Endodermal cell (in vitro differentiated cells): ENCODE data around the gene CIAO1. TPM values are rescaled to one million over a fixed set of nuclear protein-coding genes. Genes with fewer than 3 reads are reported as not detected.
A peak's percentile ranks its signal among the peaks of the same experiment; 100 is the strongest.
"Not testable (repeated sequence)": the region's sequence is repeated elsewhere in the genome, so short reads cannot be mapped to it uniquely, and the experiment has no call there.

Experiments used
- DNase-seq: peaks from one replicate; pipeline ENCODE4 v3.0.0-alpha.2; 2017
- H3K27ac ChIP-seq: 2 replicates; pipeline ENCODE4 v1.5.1; 2013; ENCODE audit warnings: mild to moderate bottlenecking, low read depth, low read length, moderate library complexity
- H3K27me3 ChIP-seq: 2 replicates; pipeline ENCODE4 v1.6.1; 2013; ENCODE audit warnings: mild to moderate bottlenecking, low read length, moderate library complexity; ENCODE audit not compliant: insufficient read depth, control insufficient read depth, poor library complexity, severe bottlenecking
- H3K36me3 ChIP-seq: 2 replicates; pipeline ENCODE4 v1.7.0; 2013; ENCODE audit warnings: mild to moderate bottlenecking, low read length, moderate library complexity; ENCODE audit not compliant: control insufficient read depth, insufficient read depth
- H3K4me1 ChIP-seq: one replicate; pipeline ENCODE4 v1.7.0; 2013; ENCODE audit warnings: low read length; ENCODE audit not compliant: control insufficient read depth, insufficient read depth
- H3K4me3 ChIP-seq: 2 replicates; pipeline ENCODE4 v1.5.1; 2013; ENCODE audit warnings: mild to moderate bottlenecking, low read length, moderate library complexity
- H3K9ac ChIP-seq: 2 replicates; pipeline ENCODE4 v1.6.1; 2013; ENCODE audit warnings: mild to moderate bottlenecking, low read length, moderate library complexity; ENCODE audit not compliant: poor library complexity, severe bottlenecking; ENCODE audit errors: extremely low read depth
- H3K9me3 ChIP-seq: 2 replicates; pipeline ENCODE4 v1.6.1; 2013; ENCODE audit warnings: mild to moderate bottlenecking, low read length, moderate library complexity; ENCODE audit not compliant: control insufficient read depth
- H3K27ac Mint-ChIP-seq: 2 replicates; pipeline ENCODE4 v1.8.0; 2020; ENCODE audit warnings: mixed read lengths
- H3K27me3 Mint-ChIP-seq: 2 replicates; pipeline ENCODE4 v1.8.0; 2021; ENCODE audit warnings: mild to moderate bottlenecking, mixed read lengths; ENCODE audit not compliant: insufficient read depth
- H3K36me3 Mint-ChIP-seq: 2 replicates; pipeline ENCODE4 v1.8.0; 2020; ENCODE audit warnings: low read depth, mixed read lengths
- H3K4me1 Mint-ChIP-seq: 2 replicates; pipeline ENCODE4 v1.8.0; 2020; ENCODE audit warnings: mixed read lengths
- H3K4me3 Mint-ChIP-seq: 2 replicates; pipeline ENCODE4 v1.8.0; 2020; ENCODE audit warnings: mild to moderate bottlenecking, moderate library complexity, mixed read lengths
- H3K9me3 Mint-ChIP-seq: 2 replicates; pipeline ENCODE4 v1.8.0; 2020; ENCODE audit warnings: mild to moderate bottlenecking, mixed read lengths
- CTCF ChIP-seq: fragments of 200-600 bp; sonication (generic); conservative IDR thresholded peaks from 2 replicates; pipeline ENCODE4 v1.5.0; 2021; ENCODE audit warnings: antibody characterized with exemption, mild to moderate bottlenecking
- WGBS, 2 experiments: methylation state at CpG; one replicate each; pipeline versions ENCODE4 v1.1.5 to v1.1.7; 2013; ENCODE audit warnings: missing lambda C conversion rate in 2 of 2, mixed read lengths in 1 of 2; ENCODE audit not compliant: insufficient coverage in 1 of 2, insufficient read length in 1 of 2; 5-methylcytosine and 5-hydroxymethylcytosine counted together
- long read RNA-seq, 4 experiments: library from polyadenylated mRNA in 2 of 4; library from RNA in 1 of 4; library from capped mRNA in 1 of 4; stranded (forward) in 3 of 4; unstranded in 1 of 4; transcript quantifications; one replicate each; pipeline ENCODE4 v2.0.0, GENCODE V29; 2020 to 2021; ENCODE audit warnings: inconsistent platforms in 1 of 4
- polyA plus RNA-seq, 2 experiments: library from polyadenylated mRNA; stranded (reverse); fragments of 50-300 nt; gene quantifications; one replicate each; pipeline ENCODE4 v1.2.3, GENCODE V29; 2013
- total RNA-seq, 2 donors: library from RNA; stranded (reverse); fragmentation: NEBNext Ultra II Directional in 1 of 2; extraction: Animal tissue kit (Norgen Biotek cat#: 25700) in 1 of 2; gene quantifications; 2 replicates in 1 of 2; 3 replicates in 1 of 2; pipeline ENCODE4 v1.2.1, GENCODE V29; 2021

CIAO1 gene
- total RNA-seq: 10 to 100 TPM; 65.4 to 66.2 TPM
- 71.4 TPM for polyA plus RNA-seq (2013, experiment 1 of 2)
- polyA plus RNA-seq (2013, experiment 2 of 2): 58.3 TPM
- long read RNA-seq, experiment 1, transcript CIAO1-203 (7 exons, 1,533 nt): major isoform, 21 of 30 reads
- long read RNA-seq, experiment 1, partial matches to known transcripts: 2 of 30 reads
- long read RNA-seq, experiment 1, other reads (novel, unspliced or antisense): 7 of 30 reads
- long read RNA-seq, experiment 2, transcript CIAO1-203 (7 exons, 1,533 nt): major isoform, 100 of 138 reads
- long read RNA-seq, experiment 2, partial matches to known transcripts: 1 of 138 reads
- long read RNA-seq, experiment 2, other reads (novel, unspliced or antisense): 37 of 138 reads
- long read RNA-seq, experiment 3, transcript CIAO1-203 (7 exons, 1,533 nt): major isoform, 361 of 413 reads
- long read RNA-seq, experiment 3, partial matches to known transcripts: 1 of 413 reads
- long read RNA-seq, experiment 3, other reads (novel, unspliced or antisense): 50 of 413 reads
- long read RNA-seq, experiment 4, transcript CIAO1-203 (7 exons, 1,533 nt): major isoform, 86 of 105 reads
- long read RNA-seq, experiment 4, partial matches to known transcripts: 3 of 105 reads
- long read RNA-seq, experiment 4, other reads (novel, unspliced or antisense): 16 of 105 reads

- WGBS, 2 experiments: 0 to 1% methylated on average over 28 to 81 of the region's 81 CpGs
- Mint-ChIP-seq H3K27me3 (no peaks in the 10 kb centered on the region), H3K36me3 (peaks cover 26% of the 10 kb centered on the region), H3K9me3 (no peaks in the 10 kb centered on the region), H3K4me1 (peaks cover 12% of the 10 kb centered on the region), H3K27ac (peak within 1 kb of the TSS; percentile 93), H3K4me3 (peak within 1 kb of the TSS; percentile 88)
- Histone ChIP-seq H3K36me3 (peaks cover 39% of the 10 kb centered on the region), H3K27me3 (no peaks in the 10 kb centered on the region), H3K4me3 (peak within 1 kb of the TSS; percentile 100), H3K9me3 (no peaks in the 10 kb centered on the region), H3K4me1 (peaks cover 5% of the 10 kb centered on the region), H3K27ac (peak within 1 kb of the TSS; percentile 71), H3K9ac (peak within 1 kb of the TSS; percentile 86)
- peak; percentile 64 for TF ChIP-seq CTCF
- peak; percentile 99 for DNase-seq
These were observed at the start of gene CIAO1, which contains the start of gene TMEM127 for GRCh38 chr2:96265840-96266679. Gene CIAO1 (plus strand): TSS chr2:96266225. CDS start chr2:96266351, 126 bp downstream. Gene TMEM127 (minus strand): TSS chr2:96265997. CDS start chr2:96265381, 616 bp downstream.

DNA sequence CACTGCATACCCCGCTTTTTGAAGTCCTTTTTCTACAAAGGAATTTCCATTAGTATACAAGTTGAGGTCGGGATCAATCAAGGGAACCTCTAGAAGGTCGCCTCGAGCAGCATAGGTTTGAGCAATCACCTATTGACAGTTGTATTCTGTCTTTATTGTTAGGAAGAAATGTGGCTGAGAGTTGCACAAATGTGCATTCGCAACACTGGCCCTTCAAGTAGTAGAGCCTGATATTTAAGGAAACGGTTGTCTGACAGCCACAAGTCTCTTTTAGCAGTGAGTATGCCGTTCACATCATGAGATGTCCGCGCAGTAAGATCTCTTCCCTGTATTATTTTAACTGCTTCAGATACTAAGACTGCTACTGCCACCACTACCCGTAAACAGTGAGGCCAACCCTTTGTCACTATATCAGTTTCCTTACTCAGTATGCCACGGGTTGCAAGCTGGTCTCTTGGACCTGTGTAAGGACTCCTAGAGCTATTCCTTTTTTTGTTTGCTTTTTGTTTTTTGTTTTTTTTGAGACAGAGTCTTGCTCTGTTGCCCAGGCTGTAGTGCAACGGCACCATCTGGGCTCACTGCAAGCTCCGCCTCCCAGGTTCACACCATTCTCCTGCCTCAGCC is 47.4 kb upstream of the CIAO1 start:
- no peaks in the 10 kb centered on the region for H3K27me3 Mint-ChIP-seq
- peaks cover 3% of the 10 kb centered on the region for H3K36me3 Mint-ChIP-seq
- H3K27me3 ChIP-seq: no peaks in the 10 kb centered on the region
- H3K4me3 Mint-ChIP-seq: no peak overlapping the region
- H3K27ac Mint-ChIP-seq: no peak overlapping the region
- no peak for DNase-seq
- H3K36me3 ChIP-seq: no peaks in the 10 kb centered on the region
- no peaks in the 10 kb centered on the region for H3K9me3 ChIP-seq
- H3K4me3 ChIP-seq: no peak overlapping the region
- peaks cover 19% of the 10 kb centered on the region for H3K4me1 Mint-ChIP-seq
- H3K9ac ChIP-seq: no peak overlapping the region
- H3K9me3 Mint-ChIP-seq: no peaks in the 10 kb centered on the region
- no peak for TF ChIP-seq CTCF
- no peak overlapping the region for H3K27ac ChIP-seq
- H3K4me1 ChIP-seq: no peaks in the 10 kb centered on the region
- WGBS, 2 experiments: 84 to 91% methylated on average over 10 to 13 of the region's 13 CpGs

DNA sequence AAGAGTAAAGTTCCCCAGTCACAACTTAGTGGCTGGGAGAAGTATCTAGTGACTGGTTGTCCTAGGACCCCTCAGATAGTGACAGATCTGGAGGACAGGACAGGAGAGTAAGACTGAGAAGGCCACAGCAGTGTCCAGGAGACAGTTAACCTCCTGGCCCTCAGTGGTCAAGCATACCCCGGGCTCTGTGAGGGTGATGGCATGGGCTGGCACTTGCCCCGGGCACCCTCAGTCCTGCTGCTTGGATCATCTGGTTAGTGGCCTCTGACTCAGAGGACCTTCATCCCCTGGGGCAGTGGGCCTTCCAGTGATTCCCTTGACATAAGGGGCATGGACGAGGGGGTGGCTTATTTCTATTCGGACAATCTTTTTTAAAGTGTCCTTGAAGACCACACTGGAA is 46.1 kb upstream of the CIAO1 start:
- H3K9me3 ChIP-seq, H3K27me3 ChIP-seq, H3K36me3 Mint-ChIP-seq, H3K9ac ChIP-seq, H3K4me3 Mint-ChIP-seq, DNase-seq, H3K9me3 Mint-ChIP-seq, H3K4me1 ChIP-seq, H3K27ac ChIP-seq, H3K27me3 Mint-ChIP-seq, H3K4me3 ChIP-seq, H3K27ac Mint-ChIP-seq, H3K36me3 ChIP-seq: not testable (repeated sequence)
- H3K4me1 Mint-ChIP-seq: peaks cover 19% of the 10 kb centered on the region
- 98 to 100% methylated on average over 2 to 4 of the region's 4 CpGs for WGBS, 2 experiments

DNA sequence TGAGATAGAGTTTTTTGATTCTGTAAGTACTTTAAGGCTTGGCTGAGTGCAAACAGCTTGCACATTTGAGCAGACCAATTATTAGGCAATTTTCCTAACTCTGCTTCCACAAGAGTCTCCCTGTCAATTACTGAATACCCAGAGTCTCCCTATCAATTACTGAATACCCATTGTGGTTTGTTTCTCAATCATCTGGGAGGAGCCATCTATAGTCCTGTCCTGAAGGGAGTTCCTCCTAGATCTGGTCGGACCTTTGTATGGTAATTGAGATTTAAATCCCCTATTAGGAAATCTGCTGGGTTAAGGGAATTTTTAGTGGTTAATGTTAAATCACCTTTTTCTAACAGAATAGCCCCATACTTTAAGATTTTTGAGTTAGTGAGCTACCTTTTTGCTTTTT is 44.9 kb upstream of the CIAO1 start:
- not testable (repeated sequence) for H3K36me3 ChIP-seq, H3K9me3 Mint-ChIP-seq, H3K27me3 Mint-ChIP-seq, H3K9me3 ChIP-seq, DNase-seq, H3K27ac ChIP-seq, H3K4me3 Mint-ChIP-seq, H3K27ac Mint-ChIP-seq, H3K4me1 ChIP-seq, H3K36me3 Mint-ChIP-seq, H3K27me3 ChIP-seq, H3K4me3 ChIP-seq, H3K9ac ChIP-seq
- 54% methylated on average over 1 of the region's 1 CpG; no CpG with 5 or more reads in 1 of the 2 experiments for WGBS, 2 experiments
- peaks cover 19% of the 10 kb centered on the region for H3K4me1 Mint-ChIP-seq
